ENCODE measurements around the gene ERAP2. TPM values are rescaled to one million over a fixed set of nuclear protein-coding genes. Genes with fewer than 3 reads are reported as not detected.

ERAP2 gene
- total RNA-seq, 2 experiments from 2014 or later: 107 to 110 TPM

Other genes with a start within 250 kb of the ERAP2 start
- 100 to 1,000 TPM; 165 to 174 TPM for gene CAST, start 214.1 kb upstream of the ERAP2 start, total RNA-seq
- gene ERAP1, start 68.6 kb upstream of the ERAP2 start, total RNA-seq: 100 to 1,000 TPM; 134 to 139 TPM
- gene LNPEP, start 59.6 kb downstream of the ERAP2 start, total RNA-seq: 100 to 1,000 TPM; 100 to 106 TPM